Hepatocyte (in vitro differentiated cells): ENCODE results near the gene ZBTB20.

Experiments
- EZH2 ChIP-seq: fragments of 200-600 bp; sonication (generic); IDR thresholded peaks from 2 replicates; pipeline ENCODE4 v1.6.1; 2016; ENCODE audit warnings: antibody characterized with exemption, mild to moderate bottlenecking, borderline replicate concordance
- TF ChIP-seq, protein P1 (sequence below): fragments of 200-600 bp; sonication (generic); IDR thresholded peaks from 2 replicates; pipeline ENCODE4 v1.5.1; 2016; ENCODE audit warnings: antibody characterized with exemption, mild to moderate bottlenecking; ENCODE audit not compliant: poor library complexity

DNA sequence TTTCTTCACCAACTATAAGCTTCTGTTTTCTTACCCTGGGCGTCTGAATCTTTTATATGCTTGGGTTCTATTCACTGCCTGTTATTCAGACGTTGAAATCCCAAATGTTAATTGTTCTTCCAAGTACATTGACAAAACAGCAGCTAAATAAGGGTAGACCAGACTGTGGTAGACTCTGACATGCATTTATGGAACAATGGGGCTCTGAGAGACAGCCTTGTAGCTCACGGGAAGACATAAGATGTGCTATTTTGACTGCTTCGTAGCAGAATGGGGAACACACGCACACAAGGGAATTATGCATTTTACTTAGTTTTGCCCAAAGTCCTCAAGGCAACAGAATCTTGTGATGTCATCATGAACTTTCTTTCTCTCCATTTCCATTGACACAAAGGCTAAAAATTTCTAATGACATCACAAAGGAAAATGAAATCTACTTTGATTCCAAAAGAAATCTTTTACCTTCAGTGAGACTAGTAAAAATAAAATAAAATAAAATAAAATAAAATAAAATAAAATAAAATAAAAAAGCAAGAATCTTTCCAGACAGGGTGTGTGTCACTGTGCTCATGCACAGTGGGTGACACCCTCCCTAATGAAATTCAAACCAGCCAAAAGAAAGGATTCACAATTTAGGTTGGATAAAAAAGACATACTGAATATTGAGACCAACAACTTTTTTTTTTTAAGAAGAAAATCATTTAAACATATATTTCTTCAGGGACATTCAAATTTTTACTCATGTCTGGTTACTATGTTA lies 346.6 kb downstream of the ZBTB20 start:
- TF ChIP-seq, protein P1, sequence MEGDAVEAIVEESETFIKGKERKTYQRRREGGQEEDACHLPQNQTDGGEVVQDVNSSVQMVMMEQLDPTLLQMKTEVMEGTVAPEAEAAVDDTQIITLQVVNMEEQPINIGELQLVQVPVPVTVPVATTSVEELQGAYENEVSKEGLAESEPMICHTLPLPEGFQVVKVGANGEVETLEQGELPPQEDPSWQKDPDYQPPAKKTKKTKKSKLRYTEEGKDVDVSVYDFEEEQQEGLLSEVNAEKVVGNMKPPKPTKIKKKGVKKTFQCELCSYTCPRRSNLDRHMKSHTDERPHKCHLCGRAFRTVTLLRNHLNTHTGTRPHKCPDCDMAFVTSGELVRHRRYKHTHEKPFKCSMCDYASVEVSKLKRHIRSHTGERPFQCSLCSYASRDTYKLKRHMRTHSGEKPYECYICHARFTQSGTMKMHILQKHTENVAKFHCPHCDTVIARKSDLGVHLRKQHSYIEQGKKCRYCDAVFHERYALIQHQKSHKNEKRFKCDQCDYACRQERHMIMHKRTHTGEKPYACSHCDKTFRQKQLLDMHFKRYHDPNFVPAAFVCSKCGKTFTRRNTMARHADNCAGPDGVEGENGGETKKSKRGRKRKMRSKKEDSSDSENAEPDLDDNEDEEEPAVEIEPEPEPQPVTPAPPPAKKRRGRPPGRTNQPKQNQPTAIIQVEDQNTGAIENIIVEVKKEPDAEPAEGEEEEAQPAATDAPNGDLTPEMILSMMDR = no peak
- TF ChIP-seq EZH2 = no peak
